NB4 (cell line): ENCODE data around the gene ZFPM1.
A peak's percentile ranks its signal among the peaks of the same experiment; 100 is the strongest.

Experiments
- DNase-seq: peaks from one replicate; pipeline ENCODE4 v3.0.0; 2010; ENCODE audit warnings: low read depth
- H3K4me3 ChIP-seq: one replicate; pipeline ENCODE4 v1.5.1; 2011; ENCODE audit warnings: mild to moderate bottlenecking, low read depth, low read length, moderate library complexity
- CTCF ChIP-seq: IDR thresholded peaks from one replicate; pipeline ENCODE4 v1.5.1; 2012; ENCODE audit warnings: low read depth, low read length
- MYC ChIP-seq: IDR thresholded peaks from 2 replicates; pipeline ENCODE4 v1.6.1; 2011; ENCODE audit warnings: low read depth, low read length
- POLR2A ChIP-seq: IDR thresholded peaks from 2 replicates; pipeline ENCODE4 v1.6.1; 2011; ENCODE audit warnings: mild to moderate bottlenecking; ENCODE audit not compliant: insufficient read length; ENCODE audit errors: extremely low read depth
- TF ChIP-seq, protein P1 (sequence below): IDR thresholded peaks from 2 replicates; pipeline ENCODE4 v1.6.1; 2011; ENCODE audit warnings: low read depth, low read length

The ZFPM1 gene

DNA sequence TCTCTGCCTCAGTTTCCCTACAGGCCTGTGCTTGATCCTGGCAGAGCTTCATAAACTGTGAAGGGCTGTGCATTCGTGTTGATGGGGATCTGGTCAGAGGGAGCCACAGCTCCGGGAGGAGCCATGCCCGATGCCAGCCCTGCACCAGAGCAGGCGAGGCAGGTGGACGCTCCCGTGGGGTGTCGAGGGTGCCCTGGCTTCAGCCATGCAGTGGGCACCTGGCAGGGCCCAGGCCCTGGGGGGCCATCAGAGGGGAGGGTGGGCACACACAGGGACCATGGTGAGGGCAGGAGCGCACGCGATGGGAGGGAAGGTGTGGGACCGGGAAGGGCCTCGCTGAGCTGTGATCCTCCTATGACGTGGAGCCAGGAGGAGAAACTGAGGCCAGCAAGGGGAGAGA, 22.0 kb downstream of the ZFPM1 start:
- H3K4me3 ChIP-seq: no peak overlapping the region
- DNase-seq: no peak
- TF ChIP-seq POLR2A (no peak), CTCF (no peak), MYC (no peak)
- TF ChIP-seq, protein P1, sequence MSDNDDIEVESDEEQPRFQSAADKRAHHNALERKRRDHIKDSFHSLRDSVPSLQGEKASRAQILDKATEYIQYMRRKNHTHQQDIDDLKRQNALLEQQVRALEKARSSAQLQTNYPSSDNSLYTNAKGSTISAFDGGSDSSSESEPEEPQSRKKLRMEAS: no peak

GRCh38 chr16:88476203-88476602, 23.1 kb downstream of the ZFPM1 start:
- no peak overlapping the region for H3K4me3 ChIP-seq
- DNase-seq: no peak
- TF ChIP-seq, protein P1: no peak
- TF ChIP-seq MYC (no peak), CTCF (no peak), POLR2A (no peak)

DNA sequence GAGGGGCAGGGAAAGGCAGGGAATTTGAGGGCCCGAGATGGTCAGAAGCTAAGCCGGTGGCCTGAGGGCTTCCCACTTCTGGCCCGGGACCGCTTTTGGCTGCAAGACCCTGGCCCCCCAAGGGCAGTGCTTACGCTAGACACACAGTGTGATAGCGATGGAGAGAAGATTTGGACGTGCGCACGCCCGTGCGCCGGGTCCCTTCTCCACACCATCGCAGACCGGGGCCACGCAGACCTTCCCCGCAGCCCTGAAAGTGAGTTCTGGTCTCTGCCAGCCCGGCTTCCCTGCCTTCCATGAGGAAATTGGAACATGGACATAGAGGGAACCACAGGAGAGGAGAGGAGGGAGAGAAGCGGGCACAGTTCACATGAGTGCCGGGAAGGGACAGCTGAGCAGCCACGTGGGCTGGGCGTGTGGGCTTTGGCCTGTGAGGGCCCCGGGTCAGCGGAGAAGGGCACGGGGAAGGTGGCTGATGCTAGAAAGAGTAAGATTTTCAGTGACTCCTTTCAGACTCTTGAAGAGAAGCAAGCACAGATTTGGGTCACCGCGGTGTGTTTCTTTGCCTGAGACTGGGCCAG, 23.8 kb downstream of the ZFPM1 start:
- TF ChIP-seq, protein P1: no peak
- TF ChIP-seq POLR2A (no peak), CTCF (no peak), MYC (no peak)
- no peak overlapping the region for H3K4me3 ChIP-seq
- no peak for DNase-seq

- no peak overlapping the region for H3K4me3 ChIP-seq
- TF ChIP-seq POLR2A (no peak), MYC (no peak), CTCF (no peak)
- TF ChIP-seq, protein P1: no peak
- peak; percentile 70 for DNase-seq
These were observed 24.8 kb downstream of the ZFPM1 start for GRCh38 chr16:88477631-88478519.

GRCh38 chr16:88478889-88479792, 26.1 kb downstream of the ZFPM1 start:
- no peak overlapping the region for H3K4me3 ChIP-seq
- TF ChIP-seq, protein P1: no peak
- TF ChIP-seq POLR2A (no peak), MYC (no peak), CTCF (no peak)
- no peak for DNase-seq
